A549 (cell line): ENCODE measurements around the gene KCNA2. TPM values are rescaled to one million over a fixed set of nuclear protein-coding genes. Genes with fewer than 3 reads are reported as not detected.

Experiments used
- ATAC-seq, 2 experiments: fragments of 200-7000 bp in 1 of 2; fragments of >200 bp in 1 of 2; cut with Nextera tagmentation in 1 of 2; cut with Tn5 transposase in 1 of 2; 3 replicates each; pipeline versions ENCODE4 v1.8.0 to v1.9.1; 2018 to 2020; ENCODE audit warnings: mild to moderate bottlenecking in 1 of 2, moderate library complexity in 1 of 2
- CTCF ChIA-PET: fragments of 300-600 bp; sonication (Branson Sonifier 250); formaldehyde crosslinking; extraction: SDS; loops from one replicate; lab custom pipeline; 2021; ENCODE audit warnings: antibody characterized with exemption, inconsistent platforms; lab: Yijun Ruan, JAX
- POLR2A ChIA-PET: fragments of 350-600 bp; formaldehyde crosslinking; extraction: SDS; loops from one replicate; lab custom pipeline; 2021; ENCODE audit warnings: antibody characterized with exemption, inconsistent platforms; lab: Yijun Ruan, JAX
- DNase-seq, 2 experiments: peaks; one replicate each; pipeline versions ENCODE4 v3.0.0 to v3.0.0-alpha.2; 2011 to 2016; ENCODE audit warnings: low read depth in 1 of 2, low spot score in 1 of 2
- FAIRE-seq: peaks from 2 replicates; lab custom pipeline; 2011; peaks lifted over from hg19 to GRCh38; lab: Jason Lieb, UNC
- H3K27ac ChIP-seq, 2 experiments: fragments of >200 bp; sonication (Bioruptor Twin); formaldehyde crosslinking; 3 replicates each; pipeline ENCODE4 v1.5.1; 2016 to 2017
- H3K4me1 ChIP-seq: fragments of >200 bp; sonication (Bioruptor Twin); formaldehyde crosslinking; 3 replicates; pipeline ENCODE4 v1.6.1; 2016
- H3K4me2 ChIP-seq: fragments of >200 bp; sonication (Bioruptor Twin); formaldehyde crosslinking; 3 replicates; pipeline ENCODE4 v1.6.1; 2016
- H3K4me3 ChIP-seq: fragments of >200 bp; sonication (Bioruptor Twin); formaldehyde crosslinking; 3 replicates; pipeline ENCODE4 v1.5.1; 2016
- H3K9me3 ChIP-seq: fragments of >200 bp; sonication (Bioruptor Twin); formaldehyde crosslinking; 3 replicates; pipeline ENCODE4 v1.6.1; 2016
- ATOH8 ChIP-seq: fragments of 250-450 bp; sonication (Bioruptor Pico); IDR thresholded peaks from 2 replicates; pipeline ENCODE4 v1.5.0; 2020; ENCODE audit warnings: low read depth, mild to moderate bottlenecking, moderate library complexity
- CEBPB ChIP-seq, 2 experiments: fragments of >200 bp in 1 of 2; sonication (Bioruptor Twin) in 1 of 2; formaldehyde crosslinking in 1 of 2; IDR thresholded peaks; 2 replicates each; pipeline ENCODE4 v1.6.1; 2012 to 2016
- E2F6 ChIP-seq: IDR thresholded peaks from 2 replicates; pipeline ENCODE4 v1.6.1; 2012; ENCODE audit warnings: low read depth, borderline replicate concordance
- EHMT2 ChIP-seq: fragments of 200-600 bp; sonication (generic); IDR thresholded peaks from 2 replicates; pipeline ENCODE4 v1.6.1; 2016; ENCODE audit warnings: antibody characterized with exemption, low read depth, mild to moderate bottlenecking, moderate library complexity
- ESRRA ChIP-seq: fragments of 150-350 bp; IDR thresholded peaks from 2 replicates; pipeline ENCODE4 v1.6.1; 2014; ENCODE audit warnings: mild to moderate bottlenecking, low read length, borderline replicate concordance
- HDAC2 ChIP-seq: fragments of 200-600 bp; sonication (generic); IDR thresholded peaks from 2 replicates; pipeline ENCODE4 v1.6.1; 2016
- HES2 ChIP-seq: fragments of >200 bp; sonication (Bioruptor Twin); formaldehyde crosslinking; IDR thresholded peaks from 2 replicates; pipeline ENCODE4 v1.6.1; 2016
- HEYL ChIP-seq: fragments of 250-450 bp; sonication (Bioruptor Pico); IDR thresholded peaks from 2 replicates; pipeline ENCODE4 v1.8.0; 2021; ENCODE audit warnings: mild to moderate bottlenecking, moderate library complexity
- HMGXB4 ChIP-seq: fragments of 250-450 bp; sonication (Bioruptor Pico); IDR thresholded peaks from 2 replicates; pipeline ENCODE4 v1.5.0; 2021; ENCODE audit warnings: mild to moderate bottlenecking, moderate library complexity, borderline replicate concordance
- HOXA7 ChIP-seq: fragments of 250-450 bp; sonication (Bioruptor Pico); IDR thresholded peaks from 2 replicates; pipeline ENCODE4 v1.5.0; 2020; ENCODE audit warnings: mild to moderate bottlenecking, moderate library complexity
- HOXB13 ChIP-seq: fragments of 250-450 bp; sonication (Bioruptor Pico); IDR thresholded peaks from 2 replicates; pipeline ENCODE4 v1.5.0; 2020; ENCODE audit warnings: low read depth, mild to moderate bottlenecking, moderate library complexity
- KDM5A ChIP-seq: fragments of 200-600 bp; sonication (generic); IDR thresholded peaks from 2 replicates; pipeline ENCODE4 v1.6.1; 2016; ENCODE audit warnings: antibody characterized with exemption, mild to moderate bottlenecking
- MAZ ChIP-seq: fragments of 150-350 bp; IDR thresholded peaks from 2 replicates; pipeline ENCODE4 v1.6.1; 2014; ENCODE audit warnings: antibody characterized with exemption, low read depth, low read length, borderline replicate concordance
- POLR2AphosphoS2 ChIP-seq: conservative IDR thresholded peaks from 2 replicates; pipeline ENCODE4 v1.6.1; 2012; ENCODE audit warnings: low read length, improper control_type of control experiment, inconsistent platforms
- RAD21 ChIP-seq, 2 experiments: fragments of >200 bp in 1 of 2; sonication (Bioruptor Twin) in 1 of 2; formaldehyde crosslinking in 1 of 2; IDR thresholded peaks in 1 of 2; conservative IDR thresholded peaks in 1 of 2; 2 replicates in 1 of 2; 3 replicates in 1 of 2; pipeline ENCODE4 v1.6.1; 2012 to 2018; ENCODE audit warnings: inconsistent platforms in 1 of 2
- RCOR1 ChIP-seq: fragments of 150-350 bp; IDR thresholded peaks from 2 replicates; pipeline ENCODE4 v1.6.1; 2014; ENCODE audit warnings: antibody characterized with exemption, low read length, low read depth
- RNF2 ChIP-seq: fragments of 200-600 bp; sonication (generic); IDR thresholded peaks from 2 replicates; pipeline ENCODE4 v1.6.1; 2016; ENCODE audit warnings: low read depth, mild to moderate bottlenecking, antibody characterized with exemption, moderate library complexity, borderline replicate concordance
- SMC3 ChIP-seq: fragments of >200 bp; sonication (Bioruptor Twin); formaldehyde crosslinking; IDR thresholded peaks from 3 replicates; pipeline ENCODE4 v1.6.1; 2018; ENCODE audit warnings: inconsistent platforms
- TP53 ChIP-seq: fragments of 250-450 bp; sonication (Bioruptor Pico); IDR thresholded peaks from 2 replicates; pipeline ENCODE4 v1.5.0; 2021; ENCODE audit warnings: mild to moderate bottlenecking, moderate library complexity
- USF2 ChIP-seq: fragments of 450-650 bp; IDR thresholded peaks from 2 replicates; pipeline ENCODE4 v1.6.1; 2014; ENCODE audit warnings: antibody characterized with exemption
- WGBS: methylation state at CpG from one replicate; pipeline ENCODE4 v1.1.6; 2017; ENCODE audit errors: missing lambda C conversion rate; 5-methylcytosine and 5-hydroxymethylcytosine counted together
- polyA plus RNA-seq, 4 experiments: library from polyadenylated mRNA; depleted of rRNA in 3 of 4; stranded (reverse); fragments of >200 nt; fragmentation: RNase III in 1 of 4; extraction: RNeasy Plus Mini Kit Qiagen cat#74134 plus additional on column Dnase treatment in 1 of 4; gene quantifications; 2 replicates in 3 of 4; 3 replicates in 1 of 4; pipeline ENCODE4 v1.2.3, GENCODE V29; 2011 to 2017
- TF ChIP-seq, protein P1 (sequence below): fragments of >200 bp; sonication (Bioruptor Twin); formaldehyde crosslinking; IDR thresholded peaks from 3 replicates; pipeline ENCODE4 v1.6.1; 2016

Gene KCNA2
- polyA plus RNA-seq, 2 of the 4 experiments (the other 2 are of a cell fraction) = 0.04 to 0.05 TPM

- TF ChIP-seq HMGXB4 (CRISPR knock-in tag) (no peak), RAD21 (conservative IDR thresholded peaks at IDR 0.05 in 1 of 2, IDR thresholded peaks at IDR 0.05 in 1 of 2) (no peak)
Measured at GRCh38 chr1:110635434-110635833, 29.3 kb upstream of the KCNA2 start (continued).

GRCh38 chr1:110634455-110635311, 28.5 kb upstream of the KCNA2 start:
- no peak for FAIRE-seq
- 32% methylated on average over 7 of the region's 7 CpGs for WGBS
- Histone ChIP-seq H3K4me3 (no peak overlapping the region), H3K27ac (no peak overlapping the region), H3K4me1 (no peaks in the 10 kb centered on the region), H3K9me3 (no peaks in the 10 kb centered on the region), H3K4me2 (no peak overlapping the region)
- ChIA-PET POLR2A (no interaction called here), CTCF (interaction anchor here (0.6 to 4.3 kb wide), 6 partner anchors 15 to 148 kb away, joined by 3 to 28 read pairs (median 4); no protein-coding TSS in a partner anchor)
- DNase-seq = peak in 1 of 2 experiments; percentile 20
- ATAC-seq = peak in 1 of 2 experiments; percentile 52; a peak in 3 of 6 replicates
- TF ChIP-seq HDAC2 (no peak), ESRRA (no peak), MAZ (no peak), EHMT2 (no peak), E2F6 (no peak), RNF2 (no peak), HOXB13 (CRISPR knock-in tag) (no peak), HOXA7 (no peak), HEYL (CRISPR knock-in tag) (no peak), HES2 (no peak), RCOR1 (no peak), CEBPB (IDR thresholded peaks at IDR 0.05) (no peak), HMGXB4 (CRISPR knock-in tag) (no peak), KDM5A (no peak), POLR2AphosphoS2 (no peak), USF2 (no peak), ATOH8 (CRISPR knock-in tag) (no peak), SMC3 (no peak), TP53 (no peak)
- TF ChIP-seq, protein P1, sequence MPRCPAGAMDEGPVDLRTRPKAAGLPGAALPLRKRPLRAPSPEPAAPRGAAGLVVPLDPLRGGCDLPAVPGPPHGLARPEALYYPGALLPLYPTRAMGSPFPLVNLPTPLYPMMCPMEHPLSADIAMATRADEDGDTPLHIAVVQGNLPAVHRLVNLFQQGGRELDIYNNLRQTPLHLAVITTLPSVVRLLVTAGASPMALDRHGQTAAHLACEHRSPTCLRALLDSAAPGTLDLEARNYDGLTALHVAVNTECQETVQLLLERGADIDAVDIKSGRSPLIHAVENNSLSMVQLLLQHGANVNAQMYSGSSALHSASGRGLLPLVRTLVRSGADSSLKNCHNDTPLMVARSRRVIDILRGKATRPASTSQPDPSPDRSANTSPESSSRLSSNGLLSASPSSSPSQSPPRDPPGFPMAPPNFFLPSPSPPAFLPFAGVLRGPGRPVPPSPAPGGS = no peak
